Colon (tissue), 2 donors: Measurements from ENCODE around the gene PLSCR3.
"Not testable (repeated sequence)": the region's sequence is repeated elsewhere in the genome, so short reads cannot be mapped to it uniquely, and the experiment has no call there.

Experiments
- FAIRE-seq: peaks from 2 replicates; lab custom pipeline; 2012; peaks lifted over from hg19 to GRCh38; lab: Jason Lieb, UNC
- donor health status: control.
- donor health status: control.

PLSCR3 gene

GRCh38 chr17:7380321-7380720, 14.0 kb downstream of the PLSCR3 start:
- no peak for FAIRE-seq

GRCh38 chr17:7379134-7379533, 15.2 kb downstream of the PLSCR3 start:
- no peak for FAIRE-seq

- FAIRE-seq: no peak
Measured at GRCh38 chr17:7374353-7374752, 20.0 kb downstream of the PLSCR3 start.

DNA sequence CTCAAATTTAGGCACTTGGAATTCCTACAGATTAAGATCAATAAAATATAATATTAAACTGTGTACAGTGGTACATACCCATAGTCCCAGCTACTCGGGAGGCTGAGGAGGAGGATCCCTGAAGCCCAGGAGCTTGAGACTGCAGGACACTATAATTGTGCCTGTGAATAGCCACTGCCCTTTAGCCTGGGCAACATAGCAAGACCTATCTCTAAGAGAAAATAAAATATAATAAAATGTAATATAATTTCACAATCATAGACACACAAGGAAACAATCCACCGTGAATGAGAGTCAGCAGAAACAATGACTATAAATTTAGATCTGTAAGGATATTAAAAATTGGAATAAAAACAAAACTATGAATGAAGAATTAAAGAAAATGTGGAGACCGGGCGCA, 23.5 kb downstream of the PLSCR3 start:
- no peak for FAIRE-seq

DNA sequence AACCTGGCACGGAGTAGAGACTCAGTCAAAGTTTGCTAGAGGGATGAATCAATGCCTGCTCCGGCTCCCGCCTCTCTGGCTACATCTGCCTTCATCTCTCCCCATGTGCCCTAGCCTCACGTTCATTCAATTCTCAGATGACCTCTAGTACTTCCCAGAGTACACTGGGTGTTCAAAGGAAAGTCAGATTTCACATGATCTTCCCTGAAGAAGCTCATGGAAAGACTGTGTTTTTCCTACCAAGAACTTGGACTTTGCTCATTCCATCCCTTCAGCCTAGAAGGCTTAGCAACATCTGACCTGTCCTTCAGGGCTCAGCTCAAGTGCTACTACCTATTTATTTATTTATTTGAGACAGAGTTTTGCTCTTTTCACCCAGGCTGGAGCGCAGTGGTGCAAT, 24.5 kb downstream of the PLSCR3 start:
- FAIRE-seq: no peak

GRCh38 chr17:7368599-7368994, 25.7 kb downstream of the PLSCR3 start:
- not testable (repeated sequence) for FAIRE-seq

GRCh38 chr17:7367918-7368598, 26.3 kb downstream of the PLSCR3 start:
- no peak for FAIRE-seq

- no peak for FAIRE-seq
Measured at GRCh38 chr17:7367083-7367482, 27.2 kb downstream of the PLSCR3 start.

DNA sequence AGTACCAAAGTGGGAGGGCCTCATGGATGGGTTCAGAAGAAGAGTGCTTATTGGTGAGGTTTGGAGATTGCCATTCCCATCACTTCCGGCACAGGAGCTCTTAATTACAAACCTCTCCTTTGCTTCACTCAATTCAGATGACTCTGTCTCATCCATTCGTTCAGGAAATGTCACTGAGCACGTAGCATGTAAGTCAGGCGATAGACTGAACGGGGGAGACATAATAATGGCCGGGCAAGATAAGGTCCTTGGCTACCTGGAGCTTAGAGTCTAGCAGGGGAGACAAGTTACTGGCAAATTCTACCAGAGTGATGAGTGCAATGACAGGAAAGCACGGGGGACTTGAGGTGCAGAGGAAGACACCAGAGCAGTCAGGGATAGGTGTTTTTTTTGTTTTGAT, 28.4 kb downstream of the PLSCR3 start:
- FAIRE-seq: not testable (repeated sequence)

DNA sequence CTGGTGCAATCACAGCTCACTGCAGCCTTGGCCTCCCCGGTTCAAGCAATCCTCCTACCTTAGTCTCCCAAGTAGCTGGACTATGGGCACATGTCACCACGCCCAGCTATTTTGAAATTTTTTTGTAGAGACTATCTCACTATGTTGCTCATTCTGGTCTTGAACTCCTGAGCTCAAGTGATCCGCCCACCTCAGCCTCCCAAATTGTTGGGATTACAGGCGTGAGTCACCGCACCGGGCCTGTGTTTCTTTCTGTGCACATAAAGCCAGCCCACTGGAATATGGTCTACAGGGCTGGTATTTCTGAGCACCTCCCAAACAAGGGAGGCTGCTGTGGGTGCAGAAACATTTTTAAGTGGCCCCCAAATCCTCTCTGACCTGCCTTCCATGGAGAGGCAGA, 31.0 kb downstream of the PLSCR3 start:
- no peak for FAIRE-seq

- FAIRE-seq: no peak
Measured at GRCh38 chr17:7361906-7362305, 32.4 kb downstream of the PLSCR3 start.

DNA sequence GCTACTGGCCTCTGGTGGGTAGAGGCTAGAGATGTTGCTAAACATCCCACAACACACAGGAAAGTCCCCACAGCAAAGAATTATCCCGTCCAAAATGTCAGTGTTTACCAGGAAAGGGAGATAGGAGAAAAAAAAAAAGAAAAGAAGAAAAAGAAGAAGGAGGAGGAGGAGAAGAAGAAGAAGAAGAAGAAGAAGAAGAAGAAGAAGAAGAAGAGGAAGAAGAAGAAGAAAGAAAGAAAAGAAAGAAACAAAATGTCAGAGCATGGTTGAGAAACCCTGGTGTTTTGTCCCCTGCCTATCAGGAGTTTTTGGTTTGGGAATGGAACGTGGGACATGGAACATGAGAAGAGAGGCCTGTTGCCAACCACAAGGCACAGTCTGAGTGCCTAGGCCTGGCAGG, 36.9 kb downstream of the PLSCR3 start:
- FAIRE-seq: no peak

DNA sequence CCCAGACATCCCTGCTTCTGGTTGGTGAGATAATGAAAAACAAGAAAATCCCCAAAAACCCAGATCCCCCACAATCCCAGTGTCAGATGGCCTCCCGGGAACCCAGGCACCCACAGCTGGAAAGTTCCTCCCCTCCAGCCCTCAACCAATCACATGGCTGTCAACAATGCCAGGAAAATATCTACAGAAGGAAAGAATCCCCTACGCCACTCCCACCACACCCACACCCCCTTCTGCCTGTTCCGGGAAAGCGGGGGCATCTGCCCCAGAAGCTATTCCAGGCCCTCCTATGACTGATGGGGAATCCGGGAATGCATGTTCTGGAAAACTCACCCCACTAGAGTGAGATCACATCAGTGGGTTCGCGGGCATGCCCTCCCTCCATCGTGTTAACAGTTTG, 37.6 kb downstream of the PLSCR3 start:
- FAIRE-seq: no peak

- no peak for FAIRE-seq
Measured at GRCh38 chr17:7356072-7356549, 38.2 kb downstream of the PLSCR3 start.

- FAIRE-seq: no peak
Measured at GRCh38 chr17:7355573-7355972, 38.8 kb downstream of the PLSCR3 start.

DNA sequence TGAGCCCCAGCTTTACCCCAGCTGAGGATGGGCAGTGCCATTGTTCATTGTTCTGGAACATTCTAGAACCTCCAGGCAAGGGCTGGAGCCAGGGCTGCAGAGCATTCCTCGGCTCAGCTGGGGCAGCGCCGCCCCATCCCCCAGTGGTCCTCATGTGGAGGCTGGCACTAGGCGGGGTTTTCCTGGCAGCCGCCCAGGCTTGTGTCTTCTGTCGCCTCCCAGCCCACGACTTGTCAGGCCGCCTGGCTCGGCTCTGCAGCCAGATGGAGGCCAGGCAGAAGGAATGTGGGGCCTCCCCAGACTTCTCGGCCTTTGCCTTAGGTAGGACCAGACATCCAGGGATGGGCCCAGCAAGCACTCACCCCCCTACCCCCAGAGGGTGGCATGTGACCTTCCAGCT, 39.3 kb downstream of the PLSCR3 start, which contains the start of gene TMEM95:
Gene TMEM95 (plus strand): TSS at position 104 of the 400 bp plus-strand sequence. CDS start 49 bp downstream, at position 153.
- no peak for FAIRE-seq

DNA sequence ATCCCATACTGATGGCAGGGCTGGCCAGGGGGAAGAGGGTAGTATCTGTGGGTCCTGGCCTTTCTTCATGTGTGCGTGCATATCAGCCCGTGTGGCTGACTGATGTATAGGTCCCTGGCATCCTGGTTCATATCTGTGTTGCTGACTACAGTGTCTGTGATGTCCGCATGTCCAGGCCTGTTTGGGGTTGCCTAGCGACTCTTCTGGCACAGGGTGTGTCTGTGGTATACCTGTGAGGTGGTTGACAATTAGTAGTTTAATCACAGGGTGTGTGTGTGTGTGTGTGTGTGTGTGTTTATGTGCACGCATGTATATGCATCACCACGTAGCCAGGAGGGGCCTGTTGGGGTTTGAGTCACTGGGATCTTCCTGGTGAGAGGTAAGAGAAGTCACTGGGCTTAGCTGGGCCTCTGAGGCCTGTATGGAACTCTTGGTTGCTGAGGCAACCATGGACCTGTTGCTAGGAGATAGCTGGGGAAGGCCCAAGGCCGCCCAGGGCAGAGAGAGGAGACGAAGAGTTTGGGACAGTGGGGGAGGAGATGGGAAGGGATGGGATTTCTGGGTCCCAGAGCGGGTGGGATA, 40.0 kb downstream of the PLSCR3 start:
- FAIRE-seq: no peak

DNA sequence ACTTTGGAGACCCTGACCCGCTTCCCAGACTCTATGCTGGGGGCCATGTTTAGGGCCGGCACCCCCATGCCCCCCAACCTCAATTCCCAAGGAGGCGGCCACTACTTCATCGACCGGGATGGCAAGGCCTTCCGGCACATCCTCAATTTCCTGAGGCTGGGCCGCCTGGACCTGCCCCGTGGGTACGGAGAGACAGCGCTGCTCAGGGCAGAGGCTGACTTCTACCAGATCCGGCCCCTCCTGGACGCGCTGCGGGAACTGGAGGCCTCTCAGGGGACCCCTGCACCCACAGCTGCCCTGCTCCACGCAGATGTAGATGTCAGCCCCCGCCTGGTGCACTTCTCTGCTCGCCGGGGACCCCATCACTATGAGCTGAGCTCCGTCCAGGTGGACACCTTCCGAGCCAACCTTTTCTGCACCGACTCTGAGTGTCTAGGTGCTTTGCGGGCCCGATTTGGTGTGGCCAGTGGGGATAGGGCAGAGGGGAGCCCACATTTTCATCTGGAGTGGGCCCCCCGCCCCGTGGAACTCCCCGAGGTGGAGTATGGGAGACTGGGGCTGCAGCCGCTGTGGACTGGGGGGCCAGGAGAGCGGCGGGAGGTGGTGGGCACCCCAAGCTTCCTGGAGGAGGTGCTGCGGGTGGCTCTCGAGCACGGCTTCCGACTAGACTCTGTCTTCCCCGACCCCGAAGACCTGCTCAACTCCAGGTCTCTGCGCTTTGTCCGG, 41.3 kb downstream of the PLSCR3 start:
- FAIRE-seq: no peak

GRCh38 chr17:7352503-7352889, 41.8 kb downstream of the PLSCR3 start:
- FAIRE-seq: no peak

DNA sequence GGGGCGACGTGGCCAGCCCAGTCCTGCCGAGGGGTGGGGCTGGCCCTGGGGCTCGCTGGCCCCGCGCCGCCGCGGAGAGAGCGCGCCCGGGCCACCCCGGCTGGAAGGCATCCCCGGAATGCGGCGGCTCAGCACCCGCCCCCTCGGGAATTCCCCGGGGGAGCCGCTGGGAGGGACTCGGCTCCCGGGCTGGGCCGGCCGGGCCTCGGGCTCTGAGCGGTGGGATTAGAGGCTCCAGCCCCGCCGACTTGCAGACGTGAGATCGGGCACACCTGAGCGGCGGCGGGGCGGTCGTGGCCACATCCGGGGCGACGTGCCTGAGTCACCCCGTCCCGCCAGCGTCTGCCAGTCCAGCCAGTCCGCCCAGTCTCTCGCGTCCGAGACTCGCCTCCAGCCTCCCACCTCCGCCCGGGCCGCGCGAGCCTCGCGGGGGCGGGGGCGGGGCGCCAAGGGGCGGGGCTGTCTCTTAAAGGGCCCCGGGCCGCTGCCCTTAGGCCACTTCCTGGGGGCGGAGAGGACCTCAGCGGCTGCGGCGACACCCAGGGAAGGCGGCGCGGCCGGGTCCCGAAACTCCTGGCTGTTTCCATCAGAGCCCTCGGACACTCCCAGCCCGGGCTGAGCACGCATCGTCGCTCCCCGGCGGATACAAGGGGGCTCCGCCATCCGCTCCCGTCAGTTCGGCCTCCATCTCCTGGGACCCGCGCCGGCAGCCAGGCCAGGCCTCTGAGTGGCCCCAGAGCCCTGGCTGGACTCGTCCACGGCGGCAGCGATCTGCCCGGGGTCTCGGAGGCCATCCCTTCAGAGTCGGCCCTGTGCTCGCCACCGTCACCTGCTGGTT, 42.4 kb downstream of the PLSCR3 start, which contains the start of gene KCTD11:
Gene KCTD11 (plus strand): TSS at position 498 of the 838 bp plus-strand sequence.
- FAIRE-seq: no peak

DNA sequence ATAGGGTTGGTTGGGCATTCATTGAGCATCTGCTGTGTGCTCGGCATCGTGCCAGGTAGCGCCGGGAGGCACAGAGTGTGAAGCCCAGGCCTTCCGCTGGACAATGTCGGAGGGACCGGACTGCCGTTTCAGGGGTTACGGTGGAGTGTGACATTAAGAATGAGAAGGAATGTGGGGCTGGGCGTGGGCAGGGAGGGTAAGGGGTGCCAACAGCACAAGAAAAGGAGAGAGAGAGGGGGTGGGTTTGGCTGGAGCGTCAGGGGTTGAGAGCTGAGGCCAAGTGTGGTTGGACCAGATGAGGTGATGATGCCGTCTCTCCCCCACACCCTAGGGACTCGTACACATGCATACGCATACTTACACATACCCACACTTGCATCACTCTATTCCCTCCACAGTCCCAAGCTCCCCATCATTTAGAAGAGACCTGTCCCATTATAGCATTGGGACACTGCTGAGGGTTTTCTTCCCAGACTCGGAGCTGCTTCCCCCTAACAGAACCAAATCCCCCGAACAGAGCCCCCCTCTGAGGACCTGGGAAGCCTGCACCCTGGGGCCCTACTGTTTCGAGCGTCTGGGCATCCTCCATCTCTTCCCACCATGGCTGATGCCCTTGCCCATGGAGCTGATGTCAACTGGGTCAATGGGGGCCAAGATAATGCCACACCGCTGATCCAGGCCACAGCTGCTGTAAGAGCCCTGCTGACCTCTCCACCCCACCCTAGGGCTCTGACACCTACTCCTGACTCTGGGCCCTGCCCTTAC, 45.7 kb downstream of the PLSCR3 start:
- FAIRE-seq: no peak
